Left cardiac atrium (tissue), 4 donors: ENCODE measurements around the gene PLGLB2. TPM values are rescaled to one million over a fixed set of nuclear protein-coding genes. Genes with fewer than 3 reads are reported as not detected.
"Not testable (repeated sequence)": the region's sequence is repeated elsewhere in the genome, so short reads cannot be mapped to it uniquely, and the experiment has no call there.

Experiments
- ATAC-seq, 2 donors: fragments of 200-7000 bp; cut with Tn5 transposase; one replicate each; pipeline ENCODE4 v1.9.1; 2020; ENCODE audit warnings: mild to moderate bottlenecking in 2 of 2, moderate library complexity in 2 of 2
- DNase-seq: peaks from one replicate; pipeline ENCODE4 v3.0.0-alpha.2; 2020
- intact Hi-C, 2 donors: fragments of 100-400 bp; cut with DNase I; formaldehyde crosslinking; loops; one replicate each; pipeline versions ENCODE4 v1.14.1 to v1.15.1; 2022 to 2023
- long read RNA-seq: library from polyadenylated mRNA; unstranded; transcript quantifications from one replicate; pipeline ENCODE4 v2.0.0, GENCODE V29; 2021
- total RNA-seq, 2 donors: library from RNA; stranded (reverse); fragmentation: NEBNext Ultra II Directional; extraction: Animal tissue kit (Norgen Biotek cat#: 25700); gene quantifications; one replicate each; pipeline ENCODE4 v1.2.1, GENCODE V29; 2021
- donor health status: DM: no; HTN: yes; CAD: no.
- donor health status: DM: no; HTN: yes; CAD: no; lungs with severe emphysema.
- donor health status: DM: yes; HTN: yes; CAD: no.
- donor health status: Dilated cardiomyopathy.

PLGLB2 gene
- 1 to 10 TPM in 1 of 2 donors, not detected in 1; 1.3 TPM for total RNA-seq
- long read RNA-seq: 0 reads

DNA sequence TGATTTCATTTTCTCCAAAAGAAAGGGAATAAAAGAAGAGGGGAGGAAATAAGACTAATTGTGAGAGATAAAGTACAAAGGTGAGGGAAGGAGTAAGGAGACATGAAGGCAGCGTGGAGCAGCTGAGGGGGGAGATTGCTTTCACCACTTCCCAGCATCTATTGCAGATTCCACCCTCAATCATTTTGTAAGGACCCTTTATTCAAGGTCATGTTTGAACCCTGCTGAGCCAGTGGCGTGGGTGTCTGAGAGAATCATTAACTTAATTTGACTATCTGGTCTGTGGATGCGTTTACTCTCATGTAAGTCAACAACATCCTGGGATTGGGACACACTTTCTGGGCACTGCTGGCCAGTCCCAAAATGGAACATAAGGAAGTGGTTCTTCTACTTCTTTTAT, at the start of gene PLGLB2:
PLGLB2 (plus strand) TSS at position 297 of the 400 bp plus-strand sequence; CDS start at position 364, 67 bp downstream.
- DNase-seq, intact Hi-C loops: not testable (repeated sequence)

DNA sequence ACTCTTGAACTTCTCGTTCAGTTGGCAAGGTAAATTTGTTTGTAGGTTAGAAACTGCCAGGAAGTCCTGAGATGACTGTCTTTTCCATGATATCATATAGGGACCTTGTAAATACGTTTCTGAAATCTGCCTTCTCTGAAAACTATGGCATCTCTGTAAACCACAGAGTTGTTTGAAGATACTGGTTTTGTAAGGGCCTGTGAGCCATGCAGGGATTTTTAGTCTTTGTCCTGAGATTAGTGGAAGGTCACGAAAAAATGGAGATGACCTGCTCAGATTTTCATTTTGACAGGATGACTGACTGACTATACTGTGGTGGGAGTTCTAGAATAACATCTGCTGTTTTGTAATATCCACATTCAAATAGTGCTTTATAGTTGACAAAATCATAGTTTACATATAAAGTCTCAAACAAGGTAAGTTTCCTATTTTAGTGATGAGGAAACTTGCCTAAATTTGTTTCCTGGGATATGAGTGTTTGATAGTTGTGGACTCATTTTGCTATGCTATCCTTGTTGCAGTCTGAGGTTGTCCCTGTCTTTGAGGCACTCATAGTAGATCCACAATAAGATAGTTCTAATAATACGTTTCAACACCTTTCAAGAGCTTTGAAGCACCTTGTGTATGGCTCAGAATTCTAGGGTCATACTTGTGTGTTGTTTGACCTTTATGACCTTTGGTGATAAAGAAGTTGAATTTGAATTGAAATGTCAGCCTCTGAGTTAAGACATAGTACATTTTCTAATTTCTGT, 43.1 kb upstream of the PLGLB2 start:
- not testable (repeated sequence) for DNase-seq, ATAC-seq

More for the DNA sequence above, at the start of gene PLGLB2:
- ATAC-seq: not testable (repeated sequence)

DNA sequence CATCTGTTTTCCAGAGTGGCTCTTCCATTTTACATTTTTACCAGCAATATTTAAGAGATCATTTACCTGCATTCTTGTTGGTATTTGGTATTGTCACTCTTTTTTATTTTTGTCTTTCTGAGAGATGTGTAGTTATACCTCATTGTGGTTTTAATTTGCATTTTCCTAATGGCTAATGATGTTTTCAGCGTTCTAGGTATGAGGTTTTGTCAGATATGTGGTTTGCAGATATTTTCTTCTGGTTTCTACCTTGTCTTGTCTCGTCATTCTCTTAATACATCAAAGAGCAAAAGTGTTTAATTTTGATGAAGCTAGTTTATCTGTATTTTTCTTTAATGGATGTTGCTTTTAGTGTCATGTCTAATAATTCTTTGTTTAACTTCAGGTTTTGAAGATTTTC, 39.5 kb upstream of the PLGLB2 start:
- intact Hi-C loops, ATAC-seq, DNase-seq: not testable (repeated sequence)

More for the DNA sequence above, 43.1 kb upstream of the PLGLB2 start:
- intact Hi-C loops: not testable (repeated sequence)

DNA sequence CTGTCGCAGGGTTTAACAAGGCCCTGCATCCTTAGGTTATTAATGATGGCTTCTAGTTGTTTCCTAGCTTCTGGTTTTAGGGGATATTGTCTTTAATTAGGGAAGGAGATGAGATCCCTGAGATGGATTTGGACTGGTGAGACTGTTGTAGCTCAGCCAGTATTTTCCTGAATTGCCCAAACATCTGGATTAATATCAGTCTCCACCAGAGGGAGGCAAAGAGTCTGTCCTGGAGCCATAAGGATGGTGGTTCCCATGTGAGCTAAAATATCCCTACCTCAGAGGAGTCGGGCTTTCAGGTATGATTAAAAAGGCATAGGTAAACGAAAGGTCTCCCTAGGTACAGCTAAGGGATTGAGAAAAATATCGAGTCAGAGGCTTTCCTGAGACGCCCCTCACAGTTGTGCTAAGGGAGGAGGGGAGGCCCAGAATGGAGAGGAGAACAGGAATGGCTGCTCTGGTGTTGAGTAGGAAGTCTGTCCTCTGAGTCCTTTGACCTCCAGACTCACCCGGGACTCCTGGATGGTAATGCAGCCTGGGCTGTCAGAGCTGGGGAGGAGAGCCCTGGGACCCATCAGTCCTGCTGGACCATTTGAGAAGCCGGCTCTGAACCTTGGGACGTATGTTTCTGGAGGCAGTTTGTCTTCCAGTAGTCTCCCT, 19.8 kb upstream of the PLGLB2 start:
- intact Hi-C loops: not testable (repeated sequence)
- peak; percentile 44 to 55 for ATAC-seq

DNA sequence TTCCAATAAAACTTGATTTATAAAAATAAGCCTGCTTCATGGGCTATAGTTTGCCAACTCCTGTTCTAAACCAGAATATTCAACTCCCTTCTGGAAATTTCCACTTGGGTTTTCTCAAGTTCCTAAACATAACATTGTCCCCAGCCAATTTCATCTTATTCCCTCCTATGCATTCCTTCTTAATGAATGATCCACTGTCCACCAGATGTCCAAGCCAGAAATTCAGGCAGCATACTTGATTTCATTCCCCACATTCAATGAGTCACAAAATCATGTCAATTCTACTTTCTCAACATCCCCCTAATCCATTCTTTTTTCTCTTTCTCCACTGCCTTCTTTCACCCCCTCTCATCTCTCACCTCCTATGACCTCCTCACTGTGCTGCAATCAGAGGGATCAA, 7.0 kb upstream of the PLGLB2 start:
- intact Hi-C loops, DNase-seq: not testable (repeated sequence)
- ATAC-seq: peak in 1 of 2 donors; percentile 76

More for the DNA sequence above, 19.8 kb upstream of the PLGLB2 start:
- not testable (repeated sequence) for DNase-seq

DNA sequence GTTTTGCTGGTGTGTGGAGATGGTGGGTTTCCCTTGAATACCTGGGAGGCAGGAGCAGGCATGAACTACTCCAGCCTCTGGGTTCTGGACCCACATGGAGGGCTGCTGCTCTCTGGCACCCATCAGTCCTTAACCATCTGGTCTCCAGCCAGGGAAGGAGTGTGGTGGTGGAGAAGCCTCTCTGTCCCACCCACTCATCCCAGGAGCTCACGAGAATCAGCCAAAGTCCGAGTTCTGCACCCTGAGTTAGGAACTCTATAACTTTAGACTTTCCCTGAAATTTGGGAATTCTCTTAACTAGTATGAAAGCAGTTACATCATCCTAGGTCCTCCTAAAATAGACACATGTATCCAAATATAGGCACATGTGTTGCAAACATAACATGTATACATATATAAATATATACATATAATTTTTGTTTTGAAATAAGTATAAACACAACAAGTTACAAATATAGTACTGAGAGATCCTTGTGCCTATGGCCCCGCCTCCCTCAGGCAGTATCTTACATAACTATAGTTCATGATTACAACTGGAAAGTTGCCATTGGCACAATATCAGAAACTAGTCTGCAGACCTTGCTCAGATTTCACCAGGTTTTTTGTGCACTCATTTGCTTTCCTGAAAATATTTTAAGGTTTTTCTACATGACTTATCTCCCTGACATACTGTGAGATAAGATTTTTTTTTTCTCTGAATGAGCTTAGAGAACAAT, 5.3 kb upstream of the PLGLB2 start:
- intact Hi-C loops, DNase-seq: not testable (repeated sequence)
- ATAC-seq: peak; percentile 74 to 80

DNA sequence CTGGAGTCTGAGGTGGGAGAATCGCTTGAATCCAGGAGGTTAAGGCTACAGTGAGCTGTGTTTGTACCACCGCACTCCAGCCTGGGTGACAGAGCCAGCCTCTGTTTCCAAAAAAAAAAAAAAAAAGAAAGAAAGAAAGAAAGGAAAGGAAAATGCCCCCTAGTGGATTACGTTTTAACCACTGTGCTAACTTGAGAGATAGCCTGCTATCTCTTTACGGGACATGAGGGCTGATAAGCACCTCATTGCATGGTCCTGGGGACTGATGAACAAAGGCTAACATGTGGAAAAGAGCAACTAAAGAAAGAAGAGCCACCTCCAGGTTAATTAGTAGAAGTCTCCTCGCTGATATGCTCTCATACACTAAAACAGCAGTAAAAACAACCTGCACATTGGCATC, 4.2 kb upstream of the PLGLB2 start:
- ATAC-seq: peak in 1 of 2 donors; percentile 9
- intact Hi-C loops, DNase-seq: not testable (repeated sequence)

DNA sequence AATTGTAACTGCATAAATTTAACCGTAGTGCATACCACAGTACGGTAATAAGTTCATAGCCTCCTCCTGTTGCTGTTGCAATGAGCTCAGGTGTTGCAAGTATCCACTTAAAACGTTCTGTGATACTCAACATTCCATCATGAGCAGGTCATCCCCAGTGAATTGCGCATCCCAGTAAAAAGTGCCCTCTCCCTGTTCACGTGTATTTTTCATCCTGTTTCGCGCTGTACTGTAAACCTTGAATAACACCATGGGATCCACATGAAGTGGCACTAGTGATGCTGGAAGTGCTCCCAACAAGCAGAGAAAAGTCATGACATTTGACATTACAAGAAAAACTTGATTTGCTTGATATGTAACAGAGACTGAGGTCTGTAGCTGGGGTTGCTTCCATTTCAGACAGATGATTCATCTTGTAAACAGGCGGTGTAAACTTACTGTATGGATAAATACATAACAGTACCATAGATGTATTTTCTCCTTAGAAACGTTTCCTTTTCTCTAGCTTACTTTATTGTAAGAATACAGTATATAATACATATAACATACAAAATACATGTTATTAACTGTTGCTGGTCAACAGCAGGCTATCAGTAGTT, 2.4 kb upstream of the PLGLB2 start:
- intact Hi-C loops, ATAC-seq, DNase-seq: not testable (repeated sequence)

DNA sequence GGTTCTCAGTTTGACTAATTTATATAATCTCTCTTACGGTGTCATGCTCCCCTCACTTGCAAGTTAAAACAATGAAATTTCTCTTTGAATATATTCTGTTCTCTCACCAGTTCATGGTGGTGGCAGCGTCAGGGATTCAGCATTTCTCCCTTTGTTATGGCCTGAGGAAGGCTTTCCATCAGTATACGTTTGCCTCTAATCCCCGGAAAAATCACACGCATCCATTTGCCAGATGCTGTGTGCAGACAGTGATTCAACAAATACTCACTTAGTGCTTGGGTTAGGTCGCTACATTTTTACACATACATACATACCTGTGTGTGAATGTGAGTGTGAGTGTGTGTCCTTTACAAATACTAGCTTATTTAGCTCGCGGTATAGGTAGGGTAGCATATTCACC, 637 bp downstream of the PLGLB2 start:
- ATAC-seq, intact Hi-C loops, DNase-seq: not testable (repeated sequence)

DNA sequence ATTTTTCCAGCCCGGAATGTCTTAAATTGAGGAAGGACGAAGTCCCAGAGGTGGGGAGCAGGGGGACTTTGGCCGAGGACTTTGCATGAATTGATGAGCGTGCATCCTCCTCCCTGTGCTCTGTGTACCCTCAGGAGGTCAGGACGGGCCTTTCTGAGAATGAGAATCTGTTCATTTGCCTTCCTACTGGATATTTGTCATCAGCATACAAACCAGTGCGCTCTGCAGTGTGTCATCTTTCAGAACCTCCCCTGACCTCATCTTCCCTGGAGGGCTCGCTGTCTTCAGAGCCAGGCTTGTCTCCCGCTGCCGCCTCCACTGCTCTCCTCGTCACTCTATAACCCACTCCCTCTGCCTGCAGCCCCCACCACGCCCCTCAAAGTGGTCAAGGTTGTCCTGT, 2.7 kb downstream of the PLGLB2 start:
- peak in 1 of 2 donors; percentile 19 for ATAC-seq
- DNase-seq, intact Hi-C loops: not testable (repeated sequence)

DNA sequence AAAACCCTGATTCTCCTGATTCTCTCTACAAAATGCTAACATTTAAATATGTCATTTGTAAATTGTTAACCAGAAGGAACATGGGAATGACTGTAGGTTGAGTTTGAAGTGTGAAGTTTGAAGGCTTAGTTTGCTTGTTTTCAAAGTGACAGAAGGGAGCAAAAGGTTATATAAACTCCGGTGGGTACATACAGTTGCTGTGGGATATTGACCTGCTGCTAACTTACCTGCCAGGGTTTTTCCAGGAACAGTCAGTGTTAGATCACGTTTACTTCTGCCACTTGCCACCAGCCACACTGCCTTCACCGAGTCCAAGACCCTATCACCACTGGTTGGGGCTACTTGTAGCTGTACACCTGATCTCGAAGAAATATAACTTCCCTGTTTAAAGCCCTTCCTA, 6.9 kb downstream of the PLGLB2 start:
- intact Hi-C loops, ATAC-seq, DNase-seq: not testable (repeated sequence)

Other genes with a start within 250 kb of the PLGLB2 start
- 1 to 10 TPM; 1.4 to 4.9 TPM for gene RGPD2, start 77.7 kb downstream of the PLGLB2 start, total RNA-seq